ENCODE results near the gene PCDHB11.
"Not testable (repeated sequence)": the region's sequence is repeated elsewhere in the genome, so short reads cannot be mapped to it uniquely, and the experiment has no call there.

GRCh38 chr5:141151632-141152031 lies 47.8 kb upstream of the PCDHB11 start:
- TF ChIP-seq CTCF (IDR thresholded peaks at IDR 0.05); NR3C1 (CRISPR knock-in tag; conservative IDR thresholded peaks at IDR 0.05; ENCODE audit: low read depth); ETV6 (CRISPR knock-in tag; IDR thresholded peaks at IDR 0.05); ZNF317 (CRISPR knock-in tag; IDR thresholded peaks at IDR 0.05; ENCODE audit: borderline replicate concordance, low read depth): not testable (repeated sequence)
- TF ChIP-seq, protein P1, sequence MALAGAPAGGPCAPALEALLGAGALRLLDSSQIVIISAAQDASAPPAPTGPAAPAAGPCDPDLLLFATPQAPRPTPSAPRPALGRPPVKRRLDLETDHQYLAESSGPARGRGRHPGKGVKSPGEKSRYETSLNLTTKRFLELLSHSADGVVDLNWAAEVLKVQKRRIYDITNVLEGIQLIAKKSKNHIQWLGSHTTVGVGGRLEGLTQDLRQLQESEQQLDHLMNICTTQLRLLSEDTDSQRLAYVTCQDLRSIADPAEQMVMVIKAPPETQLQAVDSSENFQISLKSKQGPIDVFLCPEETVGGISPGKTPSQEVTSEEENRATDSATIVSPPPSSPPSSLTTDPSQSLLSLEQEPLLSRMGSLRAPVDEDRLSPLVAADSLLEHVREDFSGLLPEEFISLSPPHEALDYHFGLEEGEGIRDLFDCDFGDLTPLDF (CRISPR knock-in tag; IDR thresholded peaks at IDR 0.05): not testable (repeated sequence)
- TF ChIP-seq, protein P2, sequence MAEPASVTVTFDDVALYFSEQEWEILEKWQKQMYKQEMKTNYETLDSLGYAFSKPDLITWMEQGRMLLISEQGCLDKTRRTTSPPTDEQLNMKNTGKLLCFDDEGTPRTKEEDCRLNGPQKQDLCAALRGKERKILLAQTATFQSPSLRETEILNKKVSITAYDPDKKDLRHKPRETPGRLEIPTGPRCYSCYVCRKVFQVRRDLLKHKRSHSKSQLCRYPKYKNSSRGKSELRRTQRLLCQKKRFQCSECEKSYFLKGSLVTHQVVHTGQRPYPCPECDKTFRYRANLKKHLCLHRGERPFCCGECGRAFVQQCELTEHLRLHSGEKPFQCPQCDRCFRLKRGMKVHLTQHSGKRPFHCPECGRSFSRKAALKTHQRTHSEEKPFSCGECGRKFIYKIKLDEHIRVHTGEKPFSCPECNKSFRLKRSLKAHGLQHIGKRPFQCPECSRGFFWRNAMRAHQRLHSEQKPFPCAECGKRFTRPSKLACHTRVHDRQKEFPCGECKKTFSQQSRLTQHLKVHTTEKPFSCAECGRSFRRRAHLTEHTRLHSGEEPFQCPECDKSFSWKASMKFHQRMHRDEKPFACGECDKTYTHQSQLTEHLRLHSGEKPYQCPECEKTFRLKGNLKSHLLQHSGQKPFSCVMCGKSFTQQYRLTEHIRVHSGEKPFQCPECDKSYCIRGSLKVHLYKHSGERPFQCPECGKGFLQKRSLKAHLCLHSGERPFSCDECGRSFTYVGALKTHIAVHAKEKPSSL (CRISPR knock-in tag; conservative IDR thresholded peaks at IDR 0.05): not testable (repeated sequence)
